NCI-H146 treated with DMSO at 0.1 percent for 48 hours (cell line): ENCODE data around the gene ENOX1.
"Not testable (repeated sequence)": the region's sequence is repeated elsewhere in the genome, so short reads cannot be mapped to it uniquely, and the experiment has no call there.

Source experiments
- DNase-seq: peaks from one replicate; lab custom pipeline; 2025; ENCODE audit not compliant: unreplicated experiment; lab: John Stamatoyannopoulos, UW

The ENOX1 gene

GRCh38 chr13:43180837-43181236 is 605.9 kb downstream of the ENOX1 start:
- DNase-seq: no peak

DNA sequence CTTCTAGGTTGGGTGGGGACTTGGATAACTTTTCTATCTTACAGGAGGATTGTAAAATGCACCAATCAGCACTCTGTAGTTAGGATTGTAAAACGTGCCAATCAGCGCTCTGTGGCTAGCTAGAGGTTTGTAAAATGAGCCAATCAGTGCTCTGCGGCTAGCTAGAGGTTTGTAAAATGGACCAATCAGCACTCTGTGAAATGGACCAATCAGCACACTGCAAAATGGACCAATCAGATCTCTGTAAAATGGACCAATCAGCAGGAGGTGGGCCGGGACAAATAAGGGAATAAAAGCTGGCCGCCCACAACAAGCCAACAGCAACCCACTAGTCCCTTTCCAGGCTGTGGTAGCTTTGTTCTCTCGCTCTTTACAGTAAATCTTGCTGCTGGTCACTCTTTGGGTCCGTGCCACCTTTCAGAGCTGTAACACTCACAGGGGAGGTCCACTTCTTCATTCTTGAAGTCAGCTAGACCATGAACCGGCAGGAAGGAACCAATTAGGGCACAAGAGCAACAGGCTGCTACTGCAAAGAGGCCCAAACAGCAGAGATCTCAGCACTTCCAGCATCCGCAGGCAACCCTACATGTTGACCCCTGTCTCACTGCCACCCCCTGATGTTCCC is 606.6 kb downstream of the ENOX1 start:
- DNase-seq: no peak

- DNase-seq: no peak
These were observed 615.3 kb downstream of the ENOX1 start for GRCh38 chr13:43171489-43171888.

GRCh38 chr13:43170506-43170905 is 616.3 kb downstream of the ENOX1 start:
- no peak for DNase-seq

- DNase-seq: not testable (repeated sequence)
These were observed 618.3 kb downstream of the ENOX1 start for GRCh38 chr13:43168434-43168833.

GRCh38 chr13:43167731-43168130 is 619.0 kb downstream of the ENOX1 start:
- DNase-seq: no peak

DNA sequence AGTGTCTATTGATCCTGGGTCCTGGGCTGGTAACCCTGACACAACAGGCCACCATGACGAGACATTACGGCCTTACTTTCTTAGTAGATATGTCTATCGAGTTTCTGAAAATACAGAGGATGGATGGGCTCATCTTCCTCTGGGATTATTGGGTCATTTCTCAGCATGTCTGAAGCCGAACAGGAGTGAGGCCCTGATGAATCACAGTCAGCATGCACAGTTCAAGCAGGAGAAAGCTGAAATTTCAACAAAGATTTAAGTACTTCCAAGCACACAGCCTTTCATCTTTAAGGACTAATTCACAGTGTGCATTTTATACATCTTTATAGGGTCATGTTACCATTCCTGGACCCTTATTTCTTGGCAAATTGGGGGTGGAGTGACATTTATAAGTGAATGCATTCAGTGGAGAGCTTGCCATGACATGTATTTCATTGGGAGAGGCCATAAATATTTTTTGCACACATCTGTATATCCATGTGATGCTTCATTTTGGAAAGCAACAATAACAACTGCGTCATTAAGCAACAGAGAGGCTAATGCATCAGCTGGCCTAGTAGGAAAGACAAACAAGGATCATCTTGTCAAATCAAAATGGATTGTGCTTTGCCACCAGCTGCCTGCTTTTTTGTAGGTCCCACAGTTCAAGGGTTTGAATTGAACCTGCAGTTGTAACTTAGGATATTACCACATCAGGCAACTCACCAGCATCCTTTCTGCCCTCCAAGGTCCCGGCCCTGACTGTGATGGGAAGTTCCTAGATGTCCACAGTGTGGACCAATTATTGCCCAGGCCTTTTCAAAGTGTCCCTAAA is 619.9 kb downstream of the ENOX1 start:
- DNase-seq: no peak
